ENCODE measurements around the gene PRDX2.
A peak's percentile ranks its signal among the peaks of the same experiment; 100 is the strongest.
"Not testable (repeated sequence)": the region's sequence is repeated elsewhere in the genome, so short reads cannot be mapped to it uniquely, and the experiment has no call there.

PRDX2 gene

DNA sequence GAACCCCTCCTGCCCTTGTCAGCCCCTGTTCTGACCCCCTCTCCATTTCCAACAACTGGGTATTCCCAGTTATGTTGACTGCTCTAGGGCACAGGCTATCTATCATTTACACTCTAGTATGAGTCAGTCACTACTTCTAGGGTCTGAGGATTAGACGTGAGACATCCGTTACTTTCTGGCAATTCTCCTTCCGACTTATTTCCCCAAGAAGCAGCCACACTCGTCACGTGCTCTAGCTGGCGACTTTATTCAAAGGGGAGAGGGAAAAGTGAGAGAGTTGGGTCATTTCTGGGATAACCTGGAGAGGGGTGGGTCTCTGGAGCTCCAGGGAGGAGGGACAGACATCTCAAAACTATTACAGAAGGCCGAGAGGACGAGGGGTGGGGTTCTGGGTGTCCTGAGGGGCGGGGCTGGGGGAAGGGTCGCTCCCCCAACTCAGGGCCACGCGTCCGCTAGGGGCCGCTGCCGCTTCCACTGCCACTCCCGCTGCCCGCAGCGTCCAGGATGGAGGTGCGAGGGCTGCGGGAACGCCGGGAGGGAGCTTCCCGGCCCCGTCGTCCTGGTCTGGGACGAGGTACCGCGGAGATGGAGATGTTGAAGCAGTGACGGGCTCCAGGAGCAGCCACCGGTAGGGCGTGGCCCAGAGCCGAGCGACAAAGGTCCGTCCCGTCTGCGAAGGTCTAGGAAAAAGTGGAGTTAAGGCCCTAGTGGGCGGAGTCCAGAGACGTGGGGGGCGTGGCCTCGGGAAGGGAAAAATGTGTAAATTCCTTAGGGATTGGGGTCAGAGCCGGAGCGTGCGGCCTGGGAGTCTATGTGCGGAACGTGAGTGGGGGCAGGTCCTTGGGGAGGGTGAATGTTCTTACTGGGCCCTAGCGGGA lies 23.9 kb upstream of the PRDX2 start:
- DNase-seq (ENCODE audit: low read depth): no peak

DNA sequence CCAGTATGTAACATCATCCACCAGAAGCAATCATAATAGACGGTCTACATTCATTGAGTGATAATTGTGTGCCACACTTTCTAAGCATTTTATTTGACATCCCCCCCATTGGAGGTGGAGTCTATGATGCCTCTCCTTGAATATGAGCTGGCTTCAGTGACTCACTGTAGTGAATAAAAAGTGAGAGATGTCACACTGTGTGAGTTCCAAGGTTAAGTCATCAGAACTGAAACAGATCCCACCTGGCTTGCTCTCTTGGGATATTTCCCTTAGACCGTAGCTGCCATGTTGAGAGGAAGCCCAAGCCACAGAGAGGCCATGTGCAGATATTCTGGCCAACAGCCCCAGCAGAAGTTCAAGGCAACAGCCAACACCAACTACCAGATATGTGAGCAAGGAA lies 20.2 kb upstream of the PRDX2 start:
- DNase-seq (ENCODE audit: low read depth): no peak

DNA sequence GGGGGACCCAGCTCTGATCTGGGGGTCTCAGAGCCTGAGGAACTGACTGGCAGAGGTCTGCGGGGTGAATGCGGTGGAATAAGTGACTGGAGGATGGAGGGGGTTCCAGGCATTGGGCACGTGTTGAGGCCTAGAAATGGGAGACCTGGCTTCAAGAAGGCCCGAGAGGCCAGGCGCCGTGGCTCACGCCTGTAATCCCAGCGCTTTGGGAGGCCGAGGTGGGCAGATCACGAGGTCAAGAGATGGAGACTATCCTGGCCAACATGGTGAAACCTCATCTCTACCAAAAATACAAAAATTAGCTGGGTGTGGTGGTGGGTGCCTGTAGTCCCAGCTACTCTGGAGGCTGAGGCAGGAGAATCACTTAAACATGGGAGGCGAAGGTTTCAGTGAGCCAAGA lies 16.2 kb upstream of the PRDX2 start:
- DNase-seq (ENCODE audit: low read depth): not testable (repeated sequence)

DNA sequence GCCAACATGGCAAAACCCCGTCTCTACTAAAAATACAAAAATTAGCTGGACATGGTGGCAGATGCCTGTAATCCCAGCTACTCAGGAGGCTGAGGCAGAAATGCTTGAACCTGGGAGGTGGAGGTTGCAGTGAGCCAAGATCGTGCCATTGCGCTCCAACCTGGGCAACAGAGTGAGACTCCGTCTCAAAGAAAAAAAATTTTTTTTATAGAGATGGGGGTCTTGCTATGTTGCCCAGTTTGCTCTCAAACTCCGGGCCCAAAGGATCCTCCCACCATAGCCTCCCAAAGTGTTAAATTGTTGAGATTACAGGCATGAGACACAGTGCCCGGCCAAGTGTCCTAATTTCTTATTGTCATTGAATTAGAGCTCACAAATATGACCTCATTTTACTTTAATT lies 15.6 kb upstream of the PRDX2 start:
- not testable (repeated sequence) for DNase-seq (ENCODE audit: low read depth)

DNA sequence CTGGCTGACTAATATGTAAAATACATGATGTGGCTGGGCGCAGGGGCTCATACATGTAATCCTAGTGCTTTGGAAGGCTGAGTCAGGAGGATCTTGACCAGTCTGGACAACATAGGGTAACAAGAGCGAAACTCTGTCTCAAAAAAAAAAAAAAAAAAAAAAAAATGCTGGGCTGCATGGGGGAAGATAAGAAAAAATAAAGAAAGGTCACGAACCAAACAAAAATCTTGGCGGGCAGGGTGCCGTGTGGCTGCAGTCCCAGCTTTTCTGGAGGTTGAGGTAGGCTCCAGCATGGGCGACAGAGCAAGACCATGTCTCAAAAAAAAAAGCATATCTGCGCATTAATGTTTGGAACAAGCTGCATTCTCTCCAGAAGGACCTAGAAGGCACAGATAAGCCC lies 13.5 kb upstream of the PRDX2 start:
- no peak for DNase-seq (ENCODE audit: low read depth)

GRCh38 chr19:12806242-12807081 lies 4.9 kb upstream of the PRDX2 start, which contains the start of gene RNASEH2A:
TSS of gene RNASEH2A (plus strand) at chr19:12806584. CDS start at chr19:12806674, 90 bp downstream.
- peak; percentile 80 for DNase-seq (ENCODE audit: low read depth)

DNA sequence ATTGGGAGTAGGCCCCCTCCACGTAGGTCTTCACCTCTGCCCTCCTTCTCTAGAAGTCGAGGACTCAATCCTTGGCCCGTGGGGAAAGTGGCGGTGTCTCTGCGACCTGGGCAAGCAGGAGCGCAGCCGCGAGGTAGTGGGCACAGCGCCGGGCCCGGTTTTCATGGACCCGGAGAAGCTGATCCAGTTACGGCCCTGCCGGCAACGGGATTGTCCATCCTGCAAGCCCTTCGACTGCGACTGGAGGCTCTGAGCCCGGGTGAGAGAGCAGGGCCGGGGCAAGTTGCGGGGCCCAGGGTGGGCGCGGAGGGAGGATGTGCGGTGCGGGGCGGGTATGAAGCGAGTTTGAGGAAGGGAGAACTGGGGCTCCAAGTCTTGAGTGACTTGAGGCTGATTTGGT lies 2.5 kb upstream of the PRDX2 start:
- DNase-seq (ENCODE audit: low read depth): no peak

DNA sequence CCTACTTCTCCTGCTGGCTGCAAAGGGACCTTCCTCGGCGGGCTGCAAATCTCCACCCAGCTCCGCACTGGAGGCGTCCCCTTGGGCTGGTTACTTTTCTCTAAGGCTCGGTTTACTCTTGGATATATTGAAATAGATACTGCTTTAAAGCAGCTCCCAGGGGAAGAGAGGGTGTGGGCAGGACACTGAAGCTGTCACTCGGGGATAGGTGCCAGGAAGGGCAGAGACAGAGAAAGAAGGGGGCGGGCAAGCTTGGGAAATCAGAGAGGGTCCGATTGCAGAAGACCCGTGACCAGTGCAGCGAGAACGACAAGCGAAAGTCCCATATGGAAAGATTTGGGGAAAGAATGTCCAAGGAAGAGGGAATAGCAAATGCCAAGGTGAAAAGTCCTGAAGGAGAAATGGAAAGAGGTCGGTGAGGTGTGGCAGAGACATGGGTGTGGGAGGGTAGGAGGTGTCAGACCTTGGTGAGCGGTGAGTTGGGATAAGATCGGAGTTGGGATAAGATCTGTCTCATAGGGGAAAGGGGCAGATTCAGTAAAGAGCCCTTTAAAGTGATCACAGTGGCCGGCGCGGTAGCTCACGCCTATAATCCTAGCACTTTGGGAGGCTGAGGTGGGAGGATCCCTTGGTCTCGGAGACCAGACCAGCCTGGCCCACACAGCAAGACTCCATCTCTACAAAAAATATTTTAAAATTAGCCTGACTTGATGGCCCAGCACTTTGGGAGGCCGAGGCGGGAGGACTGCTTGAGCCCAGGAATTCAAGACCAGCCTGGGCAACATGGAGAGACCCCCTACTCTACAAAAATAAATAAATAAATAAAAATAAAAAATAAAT lies 887 bp upstream of the PRDX2 start:
- DNase-seq (ENCODE audit: low read depth): no peak

- DNase-seq (ENCODE audit: low read depth): no peak
Measured at GRCh38 chr19:12800923-12801465, 606 bp downstream of the PRDX2 start.

DNA sequence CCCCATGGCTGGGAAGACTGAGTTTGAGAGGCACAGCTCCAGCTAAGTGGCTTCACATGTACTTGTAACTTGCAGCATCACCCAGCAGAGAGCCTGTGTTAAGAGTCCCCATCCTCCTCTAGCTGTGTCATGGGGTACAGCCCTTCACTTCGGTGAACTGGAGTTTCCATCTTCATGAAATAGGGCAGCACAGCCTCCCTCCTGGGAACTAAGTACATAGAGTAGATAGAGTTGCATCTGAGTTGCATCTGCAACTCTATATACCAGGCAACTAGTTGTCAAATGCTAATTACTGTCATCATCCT lies 1.2 kb downstream of the PRDX2 start:
- DNase-seq (ENCODE audit: low read depth): no peak

DNA sequence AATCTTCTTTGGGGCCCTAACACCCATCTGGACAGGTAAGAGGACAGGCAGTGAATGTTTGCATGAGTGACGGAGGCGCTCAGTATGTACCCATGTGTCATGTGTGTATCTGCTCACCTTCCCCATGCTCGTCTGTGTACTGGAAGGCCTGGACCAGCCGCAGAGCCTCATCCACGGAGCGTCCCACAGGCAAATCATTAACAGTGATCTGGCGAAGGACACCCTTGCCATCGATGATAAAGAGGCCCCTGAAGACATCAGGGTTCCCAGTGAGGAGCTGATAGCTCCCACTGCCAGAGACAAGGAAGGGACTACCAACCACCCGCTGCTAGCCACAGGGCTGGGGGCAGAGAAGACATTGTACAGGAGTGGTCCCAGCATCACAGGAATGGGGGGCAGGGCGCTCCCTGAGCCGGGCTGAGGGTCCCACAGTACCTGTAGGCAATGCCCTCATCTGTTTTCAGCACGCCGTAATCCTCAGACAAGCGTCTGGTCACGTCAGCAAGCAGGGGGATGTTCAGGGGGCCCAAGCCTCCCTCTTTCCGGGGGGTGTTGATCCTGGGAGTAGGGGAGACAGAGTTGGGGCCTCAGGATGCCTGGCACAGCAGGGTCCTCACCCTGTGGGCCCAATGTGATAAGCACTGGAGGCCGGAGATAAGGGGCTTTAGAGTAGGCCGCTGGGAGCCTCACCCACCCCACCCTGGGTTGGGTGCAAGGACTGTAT lies 1.7 kb downstream of the PRDX2 start:
- DNase-seq (ENCODE audit: low read depth): no peak

GRCh38 chr19:12797607-12798006 lies 4.0 kb downstream of the PRDX2 start:
- DNase-seq (ENCODE audit: low read depth): not testable (repeated sequence)

GRCh38 chr19:12797141-12797587 lies 4.4 kb downstream of the PRDX2 start:
- no peak for DNase-seq (ENCODE audit: low read depth)

DNA sequence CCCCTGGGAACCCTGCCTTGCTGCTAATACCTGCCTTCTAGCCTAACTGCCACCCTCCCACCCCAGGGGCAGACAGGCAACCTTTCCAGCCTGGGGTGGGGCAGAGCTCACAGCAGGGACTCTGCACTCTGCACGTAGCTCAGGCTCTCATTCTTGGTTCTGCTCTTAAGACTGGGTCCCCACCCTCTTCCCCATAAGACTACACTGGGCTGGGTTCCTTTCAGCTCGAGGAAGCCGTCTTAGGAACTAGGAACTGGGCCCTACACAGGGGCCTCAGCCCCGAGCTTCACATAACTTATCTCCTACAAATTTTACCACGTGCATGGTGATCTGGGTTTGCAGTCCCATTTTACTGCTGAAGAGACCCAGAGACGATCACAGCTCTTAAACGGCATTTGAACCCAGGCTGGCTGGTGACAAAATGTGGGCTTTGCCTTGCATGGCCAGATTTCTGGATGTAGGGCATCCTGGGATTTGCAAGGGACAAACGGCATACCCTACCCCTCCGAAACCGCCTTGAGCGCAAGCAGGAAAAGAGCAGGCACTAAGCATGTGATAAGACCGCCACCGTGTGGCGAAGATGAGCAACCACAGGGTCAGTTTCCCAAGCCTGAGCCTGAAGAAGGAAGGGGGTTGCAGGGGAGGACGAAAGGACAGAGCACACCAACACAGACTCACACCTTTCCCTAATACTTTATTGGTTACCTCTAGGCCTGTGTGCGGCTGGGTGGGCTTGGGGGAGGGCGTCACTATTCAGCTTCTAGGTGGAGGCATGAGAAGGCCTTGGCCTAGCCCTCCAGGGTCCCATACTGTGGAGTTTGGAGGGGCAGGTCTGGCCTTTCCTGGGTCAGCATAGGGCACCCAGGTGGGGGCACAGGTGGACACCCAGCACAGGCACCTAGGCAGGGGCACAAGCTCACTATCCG lies 5.2 kb downstream of the PRDX2 start:
- DNase-seq (ENCODE audit: low read depth): no peak

DNA sequence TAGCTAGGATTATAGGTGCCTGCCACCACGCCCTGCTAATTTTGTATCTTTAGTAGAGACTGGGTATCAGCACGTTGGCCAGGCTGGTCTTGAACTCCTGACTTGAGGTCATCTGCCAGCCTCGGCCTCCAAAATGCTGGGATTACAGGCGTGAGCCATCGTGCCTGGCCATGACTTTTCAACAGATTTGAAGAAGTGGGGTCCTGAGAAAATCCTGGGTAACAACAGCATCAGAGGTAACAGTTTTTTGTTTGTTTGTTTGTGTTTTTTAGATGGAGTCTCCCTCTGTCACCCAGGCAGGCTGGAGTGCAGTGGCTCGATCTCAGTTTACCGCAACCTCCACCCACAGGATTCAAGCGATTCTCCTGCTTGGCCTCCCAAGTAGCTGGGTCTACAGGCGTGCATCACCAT lies 6.6 kb downstream of the PRDX2 start:
- no peak for DNase-seq (ENCODE audit: low read depth)

DNA sequence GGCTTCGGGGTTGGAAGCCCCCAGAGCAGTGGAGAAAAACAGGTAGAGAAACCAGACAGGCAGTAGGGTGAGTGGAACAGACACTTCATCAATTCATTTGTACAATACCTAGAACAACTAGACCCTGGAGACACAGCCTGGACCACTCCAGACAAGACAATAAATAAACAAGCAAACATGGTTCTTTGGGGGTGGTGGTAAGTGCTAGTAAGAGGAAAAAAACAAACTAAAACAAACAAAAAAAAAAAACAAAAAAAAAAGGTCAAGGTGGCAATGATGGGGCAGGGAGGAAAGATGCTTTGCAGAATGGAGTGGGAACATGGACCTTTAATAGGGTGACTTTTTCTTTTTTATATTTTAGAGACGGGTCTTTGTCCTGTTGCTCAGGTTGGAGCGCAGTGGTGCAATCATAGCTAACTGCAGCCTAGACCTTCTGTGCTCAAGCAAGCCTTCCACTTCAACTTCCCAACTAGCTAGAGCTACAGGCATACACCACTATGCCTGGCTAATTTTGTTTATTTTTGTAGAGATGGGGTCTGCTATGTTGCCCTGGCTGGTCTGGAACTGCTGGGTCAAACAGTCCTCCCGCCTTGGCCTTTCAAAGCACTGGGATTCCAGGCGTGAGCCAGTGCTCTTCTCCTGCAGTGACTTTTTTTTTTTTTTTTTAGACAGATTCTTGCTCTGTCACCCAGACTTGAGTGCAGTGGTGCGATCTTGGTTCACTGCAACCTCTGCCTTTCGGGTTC lies 7.2 kb downstream of the PRDX2 start:
- DNase-seq (ENCODE audit: low read depth): no peak

GRCh38 chr19:12793290-12794195 lies 8.1 kb downstream of the PRDX2 start:
- DNase-seq (ENCODE audit: low read depth): peak; percentile 93

DNA sequence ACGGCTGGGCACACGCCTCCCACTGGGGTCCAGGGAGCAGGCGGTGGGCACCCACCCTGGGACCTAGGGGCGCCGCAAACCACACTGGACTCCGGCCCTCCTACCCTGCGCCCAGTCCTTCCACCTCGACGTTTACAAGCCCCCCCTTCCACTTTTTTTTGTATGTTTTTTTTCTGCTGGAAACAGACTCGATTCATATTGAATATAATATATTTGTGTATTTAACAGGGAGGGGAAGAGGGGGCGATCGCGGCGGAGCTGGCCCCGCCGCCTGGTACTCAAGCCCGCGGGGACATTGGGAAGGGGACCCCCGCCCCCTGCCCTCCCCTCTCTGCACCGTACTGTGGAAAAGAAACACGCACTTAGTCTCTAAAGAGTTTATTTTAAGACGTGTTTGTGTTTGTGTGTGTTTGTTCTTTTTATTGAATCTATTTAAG lies 8.7 kb downstream of the PRDX2 start:
- no peak for DNase-seq (ENCODE audit: low read depth)
